Epithelial cell of esophagus (primary cell): ENCODE data around the gene TBC1D16.
A peak's percentile ranks its signal among the peaks of the same experiment; 100 is the strongest.

Experiments
- DNase-seq: peaks from one replicate; pipeline ENCODE4 v3.0.0; 2010; ENCODE audit warnings: low read depth
- H3K4me3 ChIP-seq: 2 replicates; pipeline ENCODE4 v1.5.1; 2011; ENCODE audit warnings: mild to moderate bottlenecking, low read length, control low read depth
- TF ChIP-seq, protein P1 (sequence below): IDR thresholded peaks from 2 replicates; pipeline ENCODE4 v1.5.1; 2011; ENCODE audit warnings: low read depth, mild to moderate bottlenecking, low read length, control low read depth, inconsistent platforms; ENCODE audit not compliant: insufficient read depth; ENCODE audit errors: missing control alignments

Gene TBC1D16

DNA sequence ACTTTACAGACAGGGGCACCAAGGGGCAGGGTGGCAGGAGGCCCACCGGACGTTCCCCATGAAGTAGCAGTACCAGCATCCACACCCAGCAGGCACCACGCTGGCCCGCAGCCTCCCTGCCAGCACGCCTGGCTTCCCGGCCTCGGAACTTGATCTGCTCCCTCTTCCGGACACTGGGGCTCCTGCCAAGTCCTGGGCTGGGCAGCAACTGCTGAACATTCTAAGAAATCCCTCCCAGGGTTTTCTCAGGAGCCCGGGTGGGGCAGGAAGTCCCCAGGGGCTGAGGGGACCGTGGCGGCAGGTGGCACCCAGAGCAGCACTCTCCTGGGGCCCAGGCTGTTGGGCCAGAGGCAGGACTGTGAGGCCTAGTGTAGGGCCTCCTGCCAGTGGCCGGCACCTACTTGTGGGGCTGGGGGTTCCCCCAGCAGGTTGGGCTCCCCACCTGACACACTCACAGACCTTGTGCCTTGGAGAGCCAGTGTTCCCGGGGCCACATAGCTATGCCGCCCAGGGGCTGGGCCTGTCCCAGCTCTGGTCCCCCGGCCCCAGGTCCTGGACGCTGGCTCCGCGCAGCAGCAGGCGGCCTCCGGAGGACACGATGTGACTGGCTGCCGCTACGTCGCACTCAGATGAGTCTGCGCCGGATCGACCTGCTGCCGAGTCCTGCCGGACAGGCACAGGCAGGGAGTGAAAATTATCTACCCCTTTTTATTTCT is 110.3 kb downstream of the TBC1D16 start:
- no peak for DNase-seq
- H3K4me3 ChIP-seq, result no peak overlapping the region
- TF ChIP-seq, protein P1, sequence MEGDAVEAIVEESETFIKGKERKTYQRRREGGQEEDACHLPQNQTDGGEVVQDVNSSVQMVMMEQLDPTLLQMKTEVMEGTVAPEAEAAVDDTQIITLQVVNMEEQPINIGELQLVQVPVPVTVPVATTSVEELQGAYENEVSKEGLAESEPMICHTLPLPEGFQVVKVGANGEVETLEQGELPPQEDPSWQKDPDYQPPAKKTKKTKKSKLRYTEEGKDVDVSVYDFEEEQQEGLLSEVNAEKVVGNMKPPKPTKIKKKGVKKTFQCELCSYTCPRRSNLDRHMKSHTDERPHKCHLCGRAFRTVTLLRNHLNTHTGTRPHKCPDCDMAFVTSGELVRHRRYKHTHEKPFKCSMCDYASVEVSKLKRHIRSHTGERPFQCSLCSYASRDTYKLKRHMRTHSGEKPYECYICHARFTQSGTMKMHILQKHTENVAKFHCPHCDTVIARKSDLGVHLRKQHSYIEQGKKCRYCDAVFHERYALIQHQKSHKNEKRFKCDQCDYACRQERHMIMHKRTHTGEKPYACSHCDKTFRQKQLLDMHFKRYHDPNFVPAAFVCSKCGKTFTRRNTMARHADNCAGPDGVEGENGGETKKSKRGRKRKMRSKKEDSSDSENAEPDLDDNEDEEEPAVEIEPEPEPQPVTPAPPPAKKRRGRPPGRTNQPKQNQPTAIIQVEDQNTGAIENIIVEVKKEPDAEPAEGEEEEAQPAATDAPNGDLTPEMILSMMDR, result peak; percentile 9

DNA sequence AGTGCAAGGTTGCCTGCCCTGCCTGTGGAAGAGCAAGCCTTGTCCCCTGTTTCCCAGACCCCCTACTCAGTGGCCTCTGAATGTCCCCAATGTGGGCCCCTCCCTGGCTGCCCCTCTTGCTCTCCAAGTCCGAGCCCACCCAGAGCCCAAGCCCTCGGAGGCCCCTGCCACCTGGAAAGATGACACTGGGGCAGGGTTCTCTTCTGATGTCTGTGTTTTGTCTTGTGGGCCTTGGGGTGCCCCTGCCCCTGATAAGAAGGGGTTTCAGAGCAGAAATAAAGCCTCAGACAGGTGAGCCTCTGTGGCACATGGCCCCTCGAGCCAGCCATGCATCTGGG is 111.1 kb downstream of the TBC1D16 start:
- no peak for DNase-seq
- H3K4me3 ChIP-seq, result no peak overlapping the region
- TF ChIP-seq, protein P1, result no peak

DNA sequence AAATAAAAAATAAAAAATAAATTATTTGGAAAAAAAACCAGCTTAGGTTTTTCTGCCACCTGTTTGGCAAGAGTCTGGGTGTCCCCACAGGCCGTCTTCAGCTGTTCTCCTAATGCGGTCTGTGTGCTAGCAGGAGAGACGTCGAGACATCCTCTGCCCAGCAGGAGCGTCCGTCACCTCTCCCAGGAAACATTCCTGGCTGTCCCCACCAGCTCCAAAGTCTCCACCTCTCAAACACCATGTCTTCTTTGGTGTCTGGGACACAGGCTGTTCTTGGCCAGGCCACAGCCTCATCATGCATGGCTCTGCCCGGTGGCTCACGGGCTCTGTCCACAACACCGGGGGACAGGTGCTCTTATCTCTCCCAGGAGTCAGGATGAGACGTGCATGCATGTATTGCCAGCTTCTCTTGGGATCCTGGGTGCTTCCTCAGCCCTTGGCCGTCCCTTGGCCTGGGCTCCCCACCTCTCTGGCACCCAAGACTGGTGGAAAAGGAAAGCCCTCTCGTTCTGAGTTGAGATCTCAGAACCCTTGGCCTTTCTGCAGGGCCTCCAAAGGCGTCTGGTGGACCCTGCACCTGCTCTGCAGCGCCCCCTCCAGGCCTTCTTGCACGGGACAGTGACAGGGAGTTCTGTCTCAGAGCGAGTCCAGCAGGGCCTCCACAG is 111.6 kb downstream of the TBC1D16 start:
- TF ChIP-seq, protein P1, result peak; percentile 39
- no peak overlapping the region for H3K4me3 ChIP-seq
- no peak for DNase-seq

DNA sequence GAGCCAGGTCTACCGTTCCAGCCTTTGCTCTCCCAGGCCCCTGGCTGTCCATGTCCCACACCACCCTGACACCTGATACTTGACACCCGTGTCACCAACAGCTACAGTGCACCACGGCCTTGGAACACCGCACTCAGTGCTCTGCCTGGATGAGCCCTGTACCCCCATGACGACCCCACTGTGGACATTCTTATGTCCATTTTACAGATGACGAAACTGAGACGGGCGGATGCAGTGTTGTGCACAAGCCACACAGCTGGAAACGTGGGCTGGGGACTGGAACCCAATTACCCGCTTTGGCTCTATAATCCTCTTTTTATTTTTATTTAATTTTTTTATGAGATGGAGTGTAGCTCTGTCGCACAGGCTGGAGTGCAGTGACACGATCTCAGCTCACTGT is 112.9 kb downstream of the TBC1D16 start:
- H3K4me3 ChIP-seq, result no peak overlapping the region
- TF ChIP-seq, protein P1, result no peak
- DNase-seq, result no peak

DNA sequence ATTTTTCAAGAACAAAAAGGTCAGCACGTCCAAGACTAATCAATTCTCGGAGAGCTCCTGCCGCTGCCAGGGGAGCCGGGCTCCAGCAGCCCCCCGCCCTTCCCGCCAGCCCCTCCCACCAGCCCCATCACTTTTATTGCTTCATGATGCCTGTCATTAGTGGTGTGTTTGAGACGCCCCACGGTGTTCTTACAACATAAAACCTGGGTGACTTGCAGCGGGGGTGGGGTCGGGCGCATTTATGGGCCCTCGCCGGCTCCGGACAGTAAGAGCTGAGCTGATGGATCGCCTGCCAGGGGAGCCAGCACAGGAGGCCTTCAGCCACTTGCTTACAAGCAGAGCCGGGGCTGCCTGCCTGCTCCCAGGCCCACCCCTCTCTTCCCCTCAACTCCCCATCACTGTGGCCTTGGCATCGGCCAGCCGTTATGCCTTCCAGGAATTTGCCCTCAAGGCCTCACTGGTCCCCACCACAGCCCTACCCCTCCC is 113.5 kb downstream of the TBC1D16 start:
- no peak overlapping the region for H3K4me3 ChIP-seq
- TF ChIP-seq, protein P1, result no peak
- DNase-seq, result no peak

DNA sequence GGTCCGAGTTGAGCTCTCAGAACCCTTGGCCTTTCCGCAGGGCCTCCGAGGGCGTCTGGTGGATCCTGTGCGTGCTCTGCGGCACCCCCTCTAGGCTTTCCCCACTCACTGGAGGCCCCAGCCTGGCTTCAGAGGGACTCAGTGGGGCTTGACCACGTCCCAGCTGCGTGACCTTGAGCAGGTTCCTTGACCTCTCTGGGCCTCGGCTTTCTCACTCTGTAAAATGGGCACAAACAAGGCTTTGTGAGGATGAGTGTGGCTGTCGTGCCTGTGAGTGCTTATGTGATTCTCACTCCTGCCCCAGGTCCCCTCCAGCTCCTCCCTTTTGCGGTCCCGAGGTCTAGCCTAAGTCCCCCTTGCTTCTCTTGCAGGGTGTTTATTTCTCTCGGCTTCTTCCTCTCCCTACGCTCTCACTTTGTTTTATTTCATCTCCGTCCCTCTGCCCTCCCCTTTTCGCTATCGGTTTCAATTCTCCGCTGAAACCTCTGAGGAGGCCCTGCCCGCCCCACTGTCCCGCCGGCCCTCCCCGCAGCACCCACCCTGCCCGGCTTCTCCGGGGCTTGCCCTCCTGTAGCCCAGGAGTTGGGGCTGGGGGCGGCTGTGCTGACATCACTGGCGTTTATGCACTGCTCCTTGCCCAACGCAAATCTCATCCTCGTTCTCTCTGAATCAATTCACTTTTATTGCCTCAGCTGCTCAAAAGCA is 114.1 kb downstream of the TBC1D16 start:
- no peak overlapping the region for H3K4me3 ChIP-seq
- no peak for DNase-seq
- TF ChIP-seq, protein P1, result no peak
